ENCODE data around the gene LRCH4. TPM values are rescaled to one million over a fixed set of nuclear protein-coding genes. Genes with fewer than 3 reads are reported as not detected.

Gene LRCH4
- total and polyA plus RNA-seq, 2 of the 13 experiments (the other 11 are each of a cell fraction or from before 2014, with no cell fraction given) = 7.0 to 9.3 TPM

DNA sequence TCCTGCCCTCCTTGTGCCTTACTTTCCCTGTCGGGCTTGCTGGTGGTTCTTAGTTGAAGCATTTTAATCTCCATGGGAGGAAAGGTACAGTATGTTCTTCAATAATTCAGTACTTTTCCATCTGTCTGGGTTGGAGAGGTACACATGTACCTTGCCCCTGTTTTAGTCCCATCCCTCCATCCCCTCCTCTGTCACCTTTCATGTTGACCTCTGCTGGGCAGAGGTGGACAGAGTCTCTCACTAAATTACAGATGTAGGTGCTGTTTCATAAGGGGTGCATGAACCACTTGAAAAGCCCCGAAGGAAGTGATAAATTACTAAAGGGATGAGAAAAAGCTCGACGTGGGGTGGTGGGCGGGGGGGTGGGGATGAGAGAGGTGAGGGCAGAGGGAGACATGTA, 41.5 kb downstream of the LRCH4 start (continued):
- TF ChIP-seq, protein P1, sequence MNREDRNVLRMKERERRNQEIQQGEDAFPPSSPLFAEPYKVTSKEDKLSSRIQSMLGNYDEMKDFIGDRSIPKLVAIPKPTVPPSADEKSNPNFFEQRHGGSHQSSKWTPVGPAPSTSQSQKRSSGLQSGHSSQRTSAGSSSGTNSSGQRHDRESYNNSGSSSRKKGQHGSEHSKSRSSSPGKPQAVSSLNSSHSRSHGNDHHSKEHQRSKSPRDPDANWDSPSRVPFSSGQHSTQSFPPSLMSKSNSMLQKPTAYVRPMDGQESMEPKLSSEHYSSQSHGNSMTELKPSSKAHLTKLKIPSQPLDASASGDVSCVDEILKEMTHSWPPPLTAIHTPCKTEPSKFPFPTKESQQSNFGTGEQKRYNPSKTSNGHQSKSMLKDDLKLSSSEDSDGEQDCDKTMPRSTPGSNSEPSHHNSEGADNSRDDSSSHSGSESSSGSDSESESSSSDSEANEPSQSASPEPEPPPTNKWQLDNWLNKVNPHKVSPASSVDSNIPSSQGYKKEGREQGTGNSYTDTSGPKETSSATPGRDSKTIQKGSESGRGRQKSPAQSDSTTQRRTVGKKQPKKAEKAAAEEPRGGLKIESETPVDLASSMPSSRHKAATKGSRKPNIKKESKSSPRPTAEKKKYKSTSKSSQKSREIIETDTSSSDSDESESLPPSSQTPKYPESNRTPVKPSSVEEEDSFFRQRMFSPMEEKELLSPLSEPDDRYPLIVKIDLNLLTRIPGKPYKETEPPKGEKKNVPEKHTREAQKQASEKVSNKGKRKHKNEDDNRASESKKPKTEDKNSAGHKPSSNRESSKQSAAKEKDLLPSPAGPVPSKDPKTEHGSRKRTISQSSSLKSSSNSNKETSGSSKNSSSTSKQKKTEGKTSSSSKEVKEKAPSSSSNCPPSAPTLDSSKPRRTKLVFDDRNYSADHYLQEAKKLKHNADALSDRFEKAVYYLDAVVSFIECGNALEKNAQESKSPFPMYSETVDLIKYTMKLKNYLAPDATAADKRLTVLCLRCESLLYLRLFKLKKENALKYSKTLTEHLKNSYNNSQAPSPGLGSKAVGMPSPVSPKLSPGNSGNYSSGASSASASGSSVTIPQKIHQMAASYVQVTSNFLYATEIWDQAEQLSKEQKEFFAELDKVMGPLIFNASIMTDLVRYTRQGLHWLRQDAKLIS (CRISPR knock-in tag; IDR thresholded peaks at IDR 0.05) = 0 out of 2 replicates have a peak, but pooled peaks have one; percentile 57
- peak; percentile 18 for TF ChIP-seq MED8 (CRISPR knock-in tag; IDR thresholded peaks at IDR 0.05; ENCODE audit: insufficient replicate concordance)
- no peak for TF ChIP-seq ZNF484 (CRISPR knock-in tag; IDR thresholded peaks at IDR 0.05; ENCODE audit: borderline replicate concordance, low read depth)
- no peak for TF ChIP-seq ZNF468 (CRISPR knock-in tag; IDR thresholded peaks at IDR 0.05)
- peak; percentile 77 for TF ChIP-seq NCOA2 (CRISPR knock-in tag; IDR thresholded peaks at IDR 0.05)
- no peak for TF ChIP-seq MLLT10 (CRISPR knock-in tag; IDR thresholded peaks at IDR 0.05)
- TF ChIP-seq, protein P2, sequence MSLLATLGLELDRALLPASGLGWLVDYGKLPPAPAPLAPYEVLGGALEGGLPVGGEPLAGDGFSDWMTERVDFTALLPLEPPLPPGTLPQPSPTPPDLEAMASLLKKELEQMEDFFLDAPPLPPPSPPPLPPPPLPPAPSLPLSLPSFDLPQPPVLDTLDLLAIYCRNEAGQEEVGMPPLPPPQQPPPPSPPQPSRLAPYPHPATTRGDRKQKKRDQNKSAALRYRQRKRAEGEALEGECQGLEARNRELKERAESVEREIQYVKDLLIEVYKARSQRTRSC (CRISPR knock-in tag; IDR thresholded peaks at IDR 0.05; ENCODE audit: low read depth) = no peak
- peak; percentile 88 for TF ChIP-seq MED1 (CRISPR knock-in tag; IDR thresholded peaks at IDR 0.05)
- no peak for TF ChIP-seq SP2 (CRISPR knock-in tag; IDR thresholded peaks at IDR 0.05)
- no peak for TF ChIP-seq AHR (CRISPR knock-in tag; IDR thresholded peaks at IDR 0.05)
- TF ChIP-seq NFKB2 (CRISPR knock-in tag; IDR thresholded peaks at IDR 0.05; ENCODE audit: borderline replicate concordance) = no peak
- TF ChIP-seq, protein P3, sequence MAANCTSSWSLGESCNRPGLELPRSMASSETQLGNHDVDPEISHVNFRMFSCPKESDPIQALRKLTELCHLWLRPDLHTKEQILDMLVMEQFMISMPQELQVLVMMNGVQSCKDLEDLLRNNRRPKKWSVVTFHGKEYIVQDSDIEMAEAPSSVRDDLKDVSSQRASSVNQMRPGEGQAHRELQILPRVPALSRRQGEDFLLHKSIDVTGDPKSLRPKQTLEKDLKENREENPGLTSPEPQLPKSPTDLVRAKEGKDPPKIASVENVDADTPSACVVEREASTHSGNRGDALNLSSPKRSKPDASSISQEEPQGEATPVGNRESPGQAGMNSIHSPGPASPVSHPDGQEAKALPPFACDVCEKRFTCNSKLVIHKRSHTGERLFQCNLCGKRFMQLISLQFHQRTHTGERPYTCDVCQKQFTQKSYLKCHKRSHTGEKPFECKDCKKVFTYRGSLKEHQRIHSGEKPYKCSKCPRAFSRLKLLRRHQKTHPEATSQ (CRISPR knock-in tag; IDR thresholded peaks at IDR 0.05; ENCODE audit: borderline replicate concordance) = no peak
- TF ChIP-seq ERF (CRISPR knock-in tag; IDR thresholded peaks at IDR 0.05) = 0 out of 2 replicates have a peak, but pooled peaks have one; percentile 43
- TF ChIP-seq, protein P4, sequence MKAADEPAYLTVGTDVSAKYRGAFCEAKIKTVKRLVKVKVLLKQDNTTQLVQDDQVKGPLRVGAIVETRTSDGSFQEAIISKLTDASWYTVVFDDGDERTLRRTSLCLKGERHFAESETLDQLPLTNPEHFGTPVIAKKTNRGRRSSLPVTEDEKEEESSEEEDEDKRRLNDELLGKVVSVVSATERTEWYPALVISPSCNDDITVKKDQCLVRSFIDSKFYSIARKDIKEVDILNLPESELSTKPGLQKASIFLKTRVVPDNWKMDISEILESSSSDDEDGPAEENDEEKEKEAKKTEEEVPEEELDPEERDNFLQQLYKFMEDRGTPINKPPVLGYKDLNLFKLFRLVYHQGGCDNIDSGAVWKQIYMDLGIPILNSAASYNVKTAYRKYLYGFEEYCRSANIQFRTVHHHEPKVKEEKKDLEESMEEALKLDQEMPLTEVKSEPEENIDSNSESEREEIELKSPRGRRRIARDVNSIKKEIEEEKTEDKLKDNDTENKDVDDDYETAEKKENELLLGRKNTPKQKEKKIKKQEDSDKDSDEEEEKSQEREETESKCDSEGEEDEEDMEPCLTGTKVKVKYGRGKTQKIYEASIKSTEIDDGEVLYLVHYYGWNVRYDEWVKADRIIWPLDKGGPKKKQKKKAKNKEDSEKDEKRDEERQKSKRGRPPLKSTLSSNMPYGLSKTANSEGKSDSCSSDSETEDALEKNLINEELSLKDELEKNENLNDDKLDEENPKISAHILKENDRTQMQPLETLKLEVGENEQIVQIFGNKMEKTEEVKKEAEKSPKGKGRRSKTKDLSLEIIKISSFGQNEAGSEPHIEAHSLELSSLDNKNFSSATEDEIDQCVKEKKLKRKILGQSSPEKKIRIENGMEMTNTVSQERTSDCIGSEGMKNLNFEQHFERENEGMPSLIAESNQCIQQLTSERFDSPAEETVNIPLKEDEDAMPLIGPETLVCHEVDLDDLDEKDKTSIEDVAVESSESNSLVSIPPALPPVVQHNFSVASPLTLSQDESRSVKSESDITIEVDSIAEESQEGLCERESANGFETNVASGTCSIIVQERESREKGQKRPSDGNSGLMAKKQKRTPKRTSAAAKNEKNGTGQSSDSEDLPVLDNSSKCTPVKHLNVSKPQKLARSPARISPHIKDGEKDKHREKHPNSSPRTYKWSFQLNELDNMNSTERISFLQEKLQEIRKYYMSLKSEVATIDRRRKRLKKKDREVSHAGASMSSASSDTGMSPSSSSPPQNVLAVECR (CRISPR knock-in tag; IDR thresholded peaks at IDR 0.05; ENCODE audit: borderline replicate concordance) = no peak
- no peak for TF ChIP-seq TAF1 (CRISPR knock-in tag; IDR thresholded peaks at IDR 0.05)
- no peak for TF ChIP-seq POLR2AphosphoS2 (IDR thresholded peaks at IDR 0.05; ENCODE audit: low read depth, low read length)
- peak; percentile 37; the same call in 1 of the 2 replicates for TF ChIP-seq PITX1 (CRISPR knock-in tag; IDR thresholded peaks at IDR 0.05)
- peak; percentile 75; the same call in 1 of the 2 replicates for TF ChIP-seq ETV5 (CRISPR knock-in tag; IDR thresholded peaks at IDR 0.05; ENCODE audit: borderline replicate concordance)
- no peak for TF ChIP-seq ZFYVE20 (CRISPR knock-in tag; IDR thresholded peaks at IDR 0.05; ENCODE audit: borderline replicate concordance, low read depth)
- peak; percentile 66; the same call in 1 of the 2 replicates for TF ChIP-seq IRF2 (CRISPR knock-in tag; IDR thresholded peaks at IDR 0.05)
- TF ChIP-seq TCF7 (IDR thresholded peaks at IDR 0.05; ENCODE audit: low read depth) = peak; percentile 79
- no peak for TF ChIP-seq SMC3 (IDR thresholded peaks at IDR 0.05; ENCODE audit: low read length)

Data from HepG2 (cell line).